Upper lobe of left lung (tissue), 4 donors: ENCODE results near the gene CMTR1.

Source experiments
- CTCF ChIP-seq, 6 experiments: fragments of 450-650 bp in 4 of 6; fragments of 200-600 bp in 2 of 6; sonication (generic) in 2 of 6; IDR thresholded peaks; one replicate each; pipeline ENCODE4 v1.5.1; 2016 to 2019; ENCODE audit warnings: antibody characterized with exemption in 6 of 6
- EP300 ChIP-seq, 4 donors: sonication (generic); formaldehyde crosslinking; IDR thresholded peaks; one replicate each; pipeline ENCODE4 v1.5.1; 2017; ENCODE audit warnings: antibody characterized with exemption in 4 of 4, control low read depth in 2 of 4
- POLR2A ChIP-seq, 4 donors: fragments of 450-650 bp; IDR thresholded peaks; one replicate each; pipeline ENCODE4 v1.5.1; 2016 to 2017; ENCODE audit warnings: antibody characterized with exemption in 4 of 4, mild to moderate bottlenecking in 2 of 4

GRCh38 chr6:37388578-37388977 lies 44.4 kb upstream of the CMTR1 start:
- TF ChIP-seq CTCF (IDR thresholded peaks at IDR 0.05) (no peak), POLR2A (IDR thresholded peaks at IDR 0.05) (no peak), EP300 (IDR thresholded peaks at IDR 0.05) (no peak)
